Vagina (tissue), 2 donors: ENCODE data around the gene POC1A.

Experiments used
- CTCF ChIP-seq, 3 experiments: fragments of 450-650 bp in 2 of 3; fragments of 200-600 bp in 1 of 3; sonication (generic) in 1 of 3; IDR thresholded peaks; one replicate each; pipeline ENCODE4 v1.5.1; 2017 to 2019; ENCODE audit warnings: antibody characterized with exemption in 3 of 3, mild to moderate bottlenecking in 2 of 3, moderate library complexity in 2 of 3
- POLR2A ChIP-seq, 2 donors: fragments of 450-650 bp; IDR thresholded peaks; one replicate each; pipeline ENCODE4 v1.6.1; 2017; ENCODE audit warnings: antibody characterized with exemption in 2 of 2, mild to moderate bottlenecking in 2 of 2, moderate library complexity in 2 of 2
- POLR2AphosphoS5 ChIP-seq, 2 donors: sonication (generic); formaldehyde crosslinking; IDR thresholded peaks; one replicate each; pipeline ENCODE4 v1.9.0; 2017; ENCODE audit warnings: antibody characterized with exemption in 2 of 2, mild to moderate bottlenecking in 2 of 2, low read depth in 1 of 2; ENCODE audit not compliant: insufficient read depth in 1 of 2

DNA sequence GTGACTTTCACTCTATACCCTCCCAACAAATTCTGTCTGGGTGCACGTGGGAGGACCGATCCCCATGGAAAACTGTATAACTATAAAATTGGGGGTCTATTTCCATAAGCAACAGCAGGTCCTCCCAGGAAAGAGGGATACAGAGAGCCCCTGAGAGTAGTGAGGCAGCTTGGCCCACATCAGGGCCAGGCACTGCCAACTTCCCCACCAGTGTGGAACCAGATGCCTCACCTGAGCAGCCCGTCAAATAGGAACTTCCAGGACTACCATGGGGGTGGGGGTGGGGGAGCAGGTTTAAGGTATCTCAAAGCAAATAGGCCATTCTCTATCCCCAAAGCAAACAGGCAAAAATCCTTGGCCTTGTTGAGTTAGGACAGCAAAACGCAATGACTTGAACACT lies 64.5 kb downstream of the POC1A start:
- no peak for TF ChIP-seq CTCF (IDR thresholded peaks at IDR 0.05)
- no peak for TF ChIP-seq POLR2A (IDR thresholded peaks at IDR 0.05)
- no peak for TF ChIP-seq POLR2AphosphoS5 (IDR thresholded peaks at IDR 0.05; ENCODE audit: insufficient read depth in 1 of 2, low read depth in 1 of 2)
